DMS 273 treated with DMSO at 0.1 percent for 48 hours (cell line): ENCODE measurements around the gene ARID5A.
"Not testable (repeated sequence)": the region's sequence is repeated elsewhere in the genome, so short reads cannot be mapped to it uniquely, and the experiment has no call there.

Source experiments
- DNase-seq: peaks from one replicate; lab custom pipeline; 2025; lab: John Stamatoyannopoulos, UW

Gene ARID5A

GRCh38 chr2:96555146-96555610 is 18.6 kb downstream of the ARID5A start:
- DNase-seq: no peak

GRCh38 chr2:96556441-96557330 is 20.1 kb downstream of the ARID5A start:
- no peak for DNase-seq

GRCh38 chr2:96557421-96557820 is 20.9 kb downstream of the ARID5A start:
- not testable (repeated sequence) for DNase-seq

GRCh38 chr2:96558061-96558460 is 21.5 kb downstream of the ARID5A start:
- no peak for DNase-seq

GRCh38 chr2:96558485-96558884 is 21.9 kb downstream of the ARID5A start:
- no peak for DNase-seq

- no peak for DNase-seq
These were observed 27.5 kb downstream of the ARID5A start for GRCh38 chr2:96564026-96564425.

- DNase-seq: no peak
These were observed 28.0 kb downstream of the ARID5A start for GRCh38 chr2:96564563-96564962.

GRCh38 chr2:96565111-96565510 is 28.6 kb downstream of the ARID5A start:
- no peak for DNase-seq

GRCh38 chr2:96568094-96568493 is 31.5 kb downstream of the ARID5A start:
- DNase-seq: no peak

GRCh38 chr2:96574364-96574763 is 37.8 kb downstream of the ARID5A start:
- no peak for DNase-seq

GRCh38 chr2:96575785-96576456 is 39.4 kb downstream of the ARID5A start:
- no peak for DNase-seq

- DNase-seq: no peak
These were observed 40.9 kb downstream of the ARID5A start for GRCh38 chr2:96577501-96577900.

- no peak for DNase-seq
These were observed 42.2 kb downstream of the ARID5A start for GRCh38 chr2:96578731-96579130.

GRCh38 chr2:96579422-96579821 is 42.9 kb downstream of the ARID5A start:
- no peak for DNase-seq

- DNase-seq: no peak
These were observed 44.2 kb downstream of the ARID5A start for GRCh38 chr2:96580771-96581170.

- DNase-seq: no peak
These were observed 47.5 kb downstream of the ARID5A start for GRCh38 chr2:96584017-96584416.

- DNase-seq: no peak
These were observed 51.3 kb downstream of the ARID5A start for GRCh38 chr2:96587843-96588242.

GRCh38 chr2:96591054-96591453 is 54.5 kb downstream of the ARID5A start:
- no peak for DNase-seq

- DNase-seq: no peak
These were observed 54.9 kb downstream of the ARID5A start for GRCh38 chr2:96591494-96591893.

- DNase-seq: no peak
These were observed 57.7 kb downstream of the ARID5A start for GRCh38 chr2:96594282-96594681.

GRCh38 chr2:96594691-96595152 is 58.2 kb downstream of the ARID5A start:
- DNase-seq: no peak

GRCh38 chr2:96596596-96596995 is 60.0 kb downstream of the ARID5A start:
- no peak for DNase-seq

GRCh38 chr2:96599941-96600340 is 63.4 kb downstream of the ARID5A start:
- DNase-seq: no peak
